Measurements from ENCODE around the gene MEI4.

The MEI4 gene

GRCh38 chr6:77626426-77626825 lies 26.4 kb upstream of the MEI4 start:
- TF ChIP-seq CTCF (conservative IDR thresholded peaks at IDR 0.05; ENCODE audit: control insufficient read depth, insufficient read depth, low read depth, low read length), result no peak
- no peak overlapping the region for H3K4me3 ChIP-seq (ENCODE audit: control insufficient read depth, low read depth, low read length)
- peak; percentile 3 for DNase-seq (ENCODE audit: low read depth)

- DNase-seq (ENCODE audit: low read depth), result no peak
- no peak for TF ChIP-seq CTCF (conservative IDR thresholded peaks at IDR 0.05; ENCODE audit: control insufficient read depth, insufficient read depth, low read depth, low read length)
- no peak overlapping the region for H3K4me3 ChIP-seq (ENCODE audit: control insufficient read depth, low read depth, low read length)
These were observed 22.8 kb upstream of the MEI4 start for GRCh38 chr6:77630014-77630413.

- DNase-seq (ENCODE audit: low read depth), result no peak
- no peak overlapping the region for H3K4me3 ChIP-seq (ENCODE audit: control insufficient read depth, low read depth, low read length)
- TF ChIP-seq CTCF (conservative IDR thresholded peaks at IDR 0.05; ENCODE audit: control insufficient read depth, insufficient read depth, low read depth, low read length), result no peak
These were observed 19.4 kb upstream of the MEI4 start for GRCh38 chr6:77633471-77633870.

- no peak overlapping the region for H3K4me3 ChIP-seq (ENCODE audit: control insufficient read depth, low read depth, low read length)
- no peak for TF ChIP-seq CTCF (conservative IDR thresholded peaks at IDR 0.05; ENCODE audit: control insufficient read depth, insufficient read depth, low read depth, low read length)
- DNase-seq (ENCODE audit: low read depth), result peak; percentile 14
These were observed 18.7 kb upstream of the MEI4 start for GRCh38 chr6:77633993-77634715.

GRCh38 chr6:77638129-77638830 lies 14.6 kb upstream of the MEI4 start:
- no peak overlapping the region for H3K4me3 ChIP-seq (ENCODE audit: control insufficient read depth, low read depth, low read length)
- no peak for TF ChIP-seq CTCF (conservative IDR thresholded peaks at IDR 0.05; ENCODE audit: control insufficient read depth, insufficient read depth, low read depth, low read length)
- DNase-seq (ENCODE audit: low read depth), result peak; percentile 6

GRCh38 chr6:77644102-77644705 lies 8.6 kb upstream of the MEI4 start:
- H3K4me3 ChIP-seq (ENCODE audit: control insufficient read depth, low read depth, low read length), result no peak overlapping the region
- no peak for TF ChIP-seq CTCF (conservative IDR thresholded peaks at IDR 0.05; ENCODE audit: control insufficient read depth, insufficient read depth, low read depth, low read length)

More at GRCh38 chr6:77644102-77644705, 8.6 kb upstream of the MEI4 start:
- no peak for DNase-seq (ENCODE audit: low read depth)
